ENCODE results near the gene RASGRF2. TPM values are rescaled to one million over a fixed set of nuclear protein-coding genes. Genes with fewer than 3 reads are reported as not detected.

Gene RASGRF2
- total RNA-seq, 1 donor from 2014 or later: 9.4 TPM

DNA sequence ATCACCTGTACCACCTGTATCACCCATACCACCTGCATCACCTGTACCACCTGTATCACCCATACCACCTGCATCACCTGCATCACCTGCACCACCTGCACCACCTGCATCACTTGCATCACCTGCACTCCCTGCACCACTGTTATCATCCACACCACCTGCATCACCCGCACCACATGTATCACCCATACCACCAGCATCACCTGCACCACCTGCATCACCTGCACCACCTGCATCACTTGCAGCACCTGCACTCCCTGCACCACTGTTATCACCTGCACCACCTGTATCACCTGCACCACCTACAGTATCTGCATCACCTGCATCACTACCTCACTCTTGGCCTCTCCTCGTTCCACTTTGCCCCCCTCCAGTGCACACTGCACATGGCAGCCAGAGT is 209.8 kb downstream of the RASGRF2 start:
- no peak for DNase-seq (ENCODE audit: low read depth, low spot score)

GRCh38 chr5:81171769-81172168 is 211.6 kb downstream of the RASGRF2 start:
- DNase-seq (ENCODE audit: low read depth, low spot score): no peak

GRCh38 chr5:81172710-81173109 is 212.5 kb downstream of the RASGRF2 start:
- DNase-seq (ENCODE audit: low read depth, low spot score): no peak

- DNase-seq (ENCODE audit: low read depth, low spot score): no peak
Measured at GRCh38 chr5:81177061-81177460, 216.9 kb downstream of the RASGRF2 start.

GRCh38 chr5:81179959-81180358 is 219.8 kb downstream of the RASGRF2 start:
- no peak for DNase-seq (ENCODE audit: low read depth, low spot score)

GRCh38 chr5:81180780-81181460 is 220.8 kb downstream of the RASGRF2 start:
- DNase-seq (ENCODE audit: low read depth, low spot score): no peak

DNA sequence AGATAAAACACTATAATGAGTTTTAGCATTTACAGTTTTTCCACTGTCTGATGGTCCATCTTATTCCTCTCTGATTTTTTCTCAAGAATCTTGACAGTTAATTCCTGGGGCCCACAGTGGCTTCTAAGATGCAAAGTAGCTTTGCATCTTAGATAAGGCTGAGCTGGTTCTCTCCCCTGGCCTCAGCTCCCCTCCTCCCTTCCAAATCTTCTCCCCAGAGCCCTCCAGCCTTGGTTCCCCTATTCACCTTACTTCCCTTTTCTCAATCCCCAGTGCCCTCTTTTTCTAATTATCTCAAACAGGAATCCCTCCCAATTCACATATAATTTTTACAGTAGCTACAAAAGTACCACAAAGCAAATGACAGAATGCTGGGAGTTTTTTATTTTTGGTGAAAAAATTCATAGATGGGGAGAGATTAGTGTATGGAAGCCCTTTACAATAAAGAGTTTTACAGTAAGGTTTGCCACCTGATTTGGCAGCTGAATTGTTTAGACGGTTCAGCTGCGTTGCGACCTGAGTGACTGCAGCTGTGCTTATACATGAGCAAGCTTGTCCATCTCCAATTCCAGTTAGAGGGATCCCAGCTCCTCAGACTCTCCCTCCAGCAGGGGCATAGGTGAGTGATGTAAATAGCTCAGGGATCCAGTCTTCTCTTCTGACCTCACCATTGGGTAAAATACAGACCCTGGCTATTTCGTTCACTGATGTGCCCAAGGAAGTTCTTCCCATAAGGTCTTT is 221.6 kb downstream of the RASGRF2 start:
- DNase-seq (ENCODE audit: low read depth, low spot score): no peak

- no peak for DNase-seq (ENCODE audit: low read depth, low spot score)
Measured at GRCh38 chr5:81182396-81183390, 222.5 kb downstream of the RASGRF2 start.

- DNase-seq (ENCODE audit: low read depth, low spot score): no peak
Measured at GRCh38 chr5:81183811-81184748, 223.9 kb downstream of the RASGRF2 start.

- no peak for DNase-seq (ENCODE audit: low read depth, low spot score)
Measured at GRCh38 chr5:81184749-81185110, 224.6 kb downstream of the RASGRF2 start.

GRCh38 chr5:81187885-81188284 is 227.7 kb downstream of the RASGRF2 start:
- DNase-seq (ENCODE audit: low read depth, low spot score): no peak

- no peak for DNase-seq (ENCODE audit: low read depth, low spot score)
Measured at GRCh38 chr5:81188962-81189361, 228.8 kb downstream of the RASGRF2 start.

GRCh38 chr5:81189875-81190498 is 229.8 kb downstream of the RASGRF2 start:
- DNase-seq (ENCODE audit: low read depth, low spot score): no peak

DNA sequence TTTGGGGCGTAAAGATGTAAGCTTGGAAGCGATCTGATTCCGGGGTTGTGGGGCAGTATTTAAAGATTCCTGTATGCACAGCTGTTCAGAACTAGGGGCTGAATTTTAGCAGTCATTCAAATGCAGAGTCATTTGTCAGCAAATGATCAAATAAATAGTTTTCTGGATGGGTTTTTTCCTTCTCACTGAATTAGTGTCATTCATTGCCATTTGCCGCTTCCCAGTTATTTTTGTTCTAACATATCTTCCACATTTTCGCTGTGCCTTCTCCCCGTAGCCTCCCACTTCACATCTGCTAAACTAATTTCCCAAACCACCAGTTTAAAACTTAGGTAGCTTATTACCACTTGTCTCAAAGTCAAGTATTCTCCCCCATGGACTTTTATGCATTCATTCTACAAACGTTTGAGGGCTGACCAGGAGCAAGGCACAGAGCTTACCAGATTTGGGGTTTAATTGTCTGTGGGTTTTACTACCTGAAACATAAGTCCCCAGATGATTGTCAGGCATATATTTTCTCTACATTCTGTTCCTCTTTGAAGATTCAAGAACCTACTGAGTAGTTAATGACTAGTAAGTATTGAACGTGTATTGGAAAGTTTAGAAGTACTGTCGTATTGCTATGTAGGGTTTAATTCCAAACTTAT is 231.7 kb downstream of the RASGRF2 start:
- no peak for DNase-seq (ENCODE audit: low read depth, low spot score)

DNA sequence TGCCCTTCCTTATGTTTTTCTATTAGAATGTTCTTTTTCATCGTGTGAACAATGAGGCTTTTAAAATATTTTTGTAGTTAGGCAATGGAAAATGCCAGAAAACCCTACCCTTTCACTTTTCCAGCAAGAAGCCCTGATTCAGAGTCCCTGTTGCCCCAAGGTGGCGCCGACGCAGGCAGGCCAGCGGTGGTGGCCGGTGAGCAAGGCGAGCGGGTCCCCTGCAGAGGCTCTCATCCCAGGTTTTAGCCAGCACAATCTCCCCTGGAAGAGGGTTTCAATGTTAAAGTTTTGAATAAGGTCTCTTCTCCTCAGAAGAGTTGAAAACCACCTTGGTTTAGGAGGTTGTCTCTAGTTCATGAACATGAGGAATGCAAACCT is 232.2 kb downstream of the RASGRF2 start:
- DNase-seq (ENCODE audit: low read depth, low spot score): no peak

GRCh38 chr5:81194633-81195334 is 234.6 kb downstream of the RASGRF2 start:
- peak; percentile 8 for DNase-seq (ENCODE audit: low read depth, low spot score)

- no peak for DNase-seq (ENCODE audit: low read depth, low spot score)
Measured at GRCh38 chr5:81195335-81195929, 235.3 kb downstream of the RASGRF2 start.

DNA sequence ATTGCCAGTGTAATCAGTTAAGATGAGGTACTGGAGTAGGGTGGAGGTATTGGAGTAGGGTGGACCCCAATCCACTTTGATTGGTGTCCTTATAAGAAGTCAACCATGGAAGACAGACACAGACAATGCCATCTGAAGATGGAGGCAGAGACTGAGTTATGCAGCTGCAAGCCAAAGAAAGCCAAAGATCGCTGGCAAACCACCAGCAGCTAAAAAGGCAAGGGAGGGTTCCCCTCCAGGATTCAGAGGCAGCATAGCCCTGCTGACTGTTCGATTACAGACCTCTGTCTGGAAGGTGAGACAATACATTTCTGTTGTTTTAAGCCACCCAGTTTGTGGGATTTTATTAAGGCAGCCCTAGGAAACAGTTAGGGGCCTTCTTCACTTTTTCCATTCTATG is 242.5 kb downstream of the RASGRF2 start:
- DNase-seq (ENCODE audit: low read depth, low spot score): no peak

DNA sequence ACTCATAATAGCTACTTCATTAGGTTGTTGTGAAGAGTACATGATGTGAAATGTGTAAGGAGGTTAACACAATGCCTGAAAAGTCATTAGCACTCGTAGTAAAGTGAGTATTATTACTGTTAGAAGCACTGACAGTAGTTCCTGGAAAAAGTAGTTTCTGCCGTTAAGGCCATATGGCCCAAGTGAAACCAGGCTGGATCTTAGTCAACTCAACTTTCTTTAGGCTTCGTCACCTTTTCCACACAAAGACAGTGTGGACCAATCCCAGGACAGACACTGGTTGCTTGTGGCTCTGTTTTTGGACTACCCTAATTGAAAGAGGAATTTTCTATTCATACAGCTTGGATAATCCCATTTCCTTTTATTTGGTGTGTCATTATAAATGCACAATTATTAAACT is 243.6 kb downstream of the RASGRF2 start:
- no peak for DNase-seq (ENCODE audit: low read depth, low spot score)
